ENCODE measurements around the gene RESP18. TPM values are rescaled to one million over a fixed set of nuclear protein-coding genes. Genes with fewer than 3 reads are reported as not detected.
A peak's percentile ranks its signal among the peaks of the same experiment; 100 is the strongest.

RESP18 gene
- total and polyA plus RNA-seq, 2 of the 4 experiments (the other 2 are of a cell fraction), result not detected

DNA sequence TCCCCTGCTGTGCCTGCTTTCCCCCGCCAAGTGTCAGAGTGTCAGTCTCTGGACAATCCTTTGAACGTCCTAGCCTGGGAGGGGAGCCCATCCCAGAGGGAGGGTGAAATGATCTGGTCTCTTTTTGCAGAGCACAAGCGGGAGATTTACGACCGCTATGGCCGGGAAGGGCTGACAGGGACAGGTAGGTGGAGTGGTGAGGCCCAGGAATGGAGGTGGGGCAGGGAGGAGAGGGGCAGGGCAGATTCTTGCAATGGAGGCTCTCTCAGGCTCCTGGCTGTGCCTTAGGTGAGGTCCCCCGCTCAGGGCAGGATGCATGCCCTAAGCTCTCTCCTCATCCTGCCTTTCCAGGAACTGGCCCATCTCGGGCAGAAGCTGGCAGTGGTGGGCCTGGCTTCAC lies 51.0 kb downstream of the RESP18 start:
- Histone ChIP-seq H2BK15ac (ENCODE audit: low read depth, low read length) (no peak overlapping the region), H3K9me1 (ENCODE audit: insufficient read depth, low read length) (peaks cover 8% of the 10 kb centered on the region), H3K27me3 (ENCODE audit: control insufficient read depth, insufficient read depth, low read length) (no peaks in the 10 kb centered on the region), H3K4me1 (ENCODE audit: control insufficient read depth, insufficient read depth, low read length) (peaks cover 17% of the 10 kb centered on the region), H4K91ac (ENCODE audit: insufficient read depth, low read depth, low read length) (no peak overlapping the region), H3K23ac (ENCODE audit: low read depth, low read length) (no peak overlapping the region), H2BK120ac (ENCODE audit: low read depth, low read length) (no peak overlapping the region), H3K27ac (ENCODE audit: insufficient read depth, low read length) (no peak overlapping the region), H3K36me3 (ENCODE audit: control insufficient read depth, insufficient read depth, low read length) (peaks cover 54% of the 10 kb centered on the region), H3K79me1 (ENCODE audit: low read depth in 1 of 2, low read length in 2 of 2) (peaks cover 16 to 30% of the 10 kb centered on the region in 2 experiments), H3K14ac (replicated peaks; ENCODE audit: low read depth, low read length) (no peak overlapping the region), H2BK5ac (ENCODE audit: low read depth, low read length, poor library complexity, severe bottlenecking) (no peak overlapping the region), H2BK20ac (ENCODE audit: low read depth, low read length) (no peak overlapping the region), H3K9me3 (ENCODE audit: control insufficient read depth, insufficient read depth, low read length) (no peaks in the 10 kb centered on the region), H4K20me1 (ENCODE audit: insufficient read depth, low read length) (peaks cover 6% of the 10 kb centered on the region; the same call in 1 of the 2 replicates), H2AK5ac (ENCODE audit: low read depth, low read length) (no peak overlapping the region; the same call in 1 of the 2 replicates), H3K4me3 (ENCODE audit: insufficient read depth, low read depth, low read length) (no peak overlapping the region), H4K8ac (ENCODE audit: low read depth in 2 of 2, low read length in 2 of 2) (no peak overlapping the region), H3K4me2 (ENCODE audit: low read depth, low read length) (no peak overlapping the region), H3K56ac (ENCODE audit: extremely low read depth, insufficient read depth, low read length) (no peak overlapping the region), H3K9ac (ENCODE audit: low read depth, low read length) (no peak overlapping the region), H2AFZ (replicated peaks; ENCODE audit: low read length, poor library complexity) (no peak overlapping the region), H4K5ac (ENCODE audit: low read depth, low read length) (no peak overlapping the region), H2AK9ac (replicated peaks; ENCODE audit: low read depth, low read length, poor library complexity) (peak overlapping the region; percentile 0), H3K4ac (ENCODE audit: low read depth, low read length) (no peak overlapping the region), H3K18ac (ENCODE audit: low read depth, low read length) (no peak overlapping the region)
- ChIA-PET POLR2A (ENCODE audit: unreplicated experiment) (no interaction called here), CTCF (interaction anchor here (2.8 kb wide), 1 partner anchor 13 kb away, joined by 11 read pairs; no protein-coding TSS in a partner anchor)
- TF ChIP-seq, protein P1, sequence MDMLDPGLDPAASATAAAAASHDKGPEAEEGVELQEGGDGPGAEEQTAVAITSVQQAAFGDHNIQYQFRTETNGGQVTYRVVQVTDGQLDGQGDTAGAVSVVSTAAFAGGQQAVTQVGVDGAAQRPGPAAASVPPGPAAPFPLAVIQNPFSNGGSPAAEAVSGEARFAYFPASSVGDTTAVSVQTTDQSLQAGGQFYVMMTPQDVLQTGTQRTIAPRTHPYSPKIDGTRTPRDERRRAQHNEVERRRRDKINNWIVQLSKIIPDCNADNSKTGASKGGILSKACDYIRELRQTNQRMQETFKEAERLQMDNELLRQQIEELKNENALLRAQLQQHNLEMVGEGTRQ (IDR thresholded peaks at IDR 0.05; ENCODE audit: low read depth, low read length), result no peak
- TF ChIP-seq ELK1 (IDR thresholded peaks at IDR 0.05; ENCODE audit: borderline replicate concordance, low read depth, low read length), result no peak
- no peak for TF ChIP-seq RAD21 (IDR thresholded peaks at IDR 0.05; ENCODE audit: low read length)
- no peak for TF ChIP-seq CHD1 (IDR thresholded peaks at IDR 0.05; ENCODE audit: low read depth, low read length)
- TF ChIP-seq MXI1 (IDR thresholded peaks at IDR 0.05; ENCODE audit: borderline replicate concordance, low read depth, low read length), result no peak
- no peak for TF ChIP-seq POLR2A (IDR thresholded peaks at IDR 0.05; ENCODE audit: low read depth, low read length)
- no peak for TF ChIP-seq FOS (IDR thresholded peaks at IDR 0.05; ENCODE audit: low read depth, low read length)
- TF ChIP-seq RFX5 (IDR thresholded peaks at IDR 0.05; ENCODE audit: low read depth, low read length), result no peak
- TF ChIP-seq MAZ (IDR thresholded peaks at IDR 0.05; ENCODE audit: borderline replicate concordance, low read depth, low read length), result no peak
- TF ChIP-seq NFE2L2 (IDR thresholded peaks at IDR 0.05; ENCODE audit: low read depth, low read length), result no peak
- TF ChIP-seq RCOR1 (IDR thresholded peaks at IDR 0.05; ENCODE audit: insufficient replicate concordance, low read length), result no peak
- no peak for TF ChIP-seq BHLHE40 (IDR thresholded peaks at IDR 0.05; ENCODE audit: low read depth, low read length)
- TF ChIP-seq CEBPB (IDR thresholded peaks at IDR 0.05; ENCODE audit: low read depth, low read length), result no peak
- TF ChIP-seq, protein P2, sequence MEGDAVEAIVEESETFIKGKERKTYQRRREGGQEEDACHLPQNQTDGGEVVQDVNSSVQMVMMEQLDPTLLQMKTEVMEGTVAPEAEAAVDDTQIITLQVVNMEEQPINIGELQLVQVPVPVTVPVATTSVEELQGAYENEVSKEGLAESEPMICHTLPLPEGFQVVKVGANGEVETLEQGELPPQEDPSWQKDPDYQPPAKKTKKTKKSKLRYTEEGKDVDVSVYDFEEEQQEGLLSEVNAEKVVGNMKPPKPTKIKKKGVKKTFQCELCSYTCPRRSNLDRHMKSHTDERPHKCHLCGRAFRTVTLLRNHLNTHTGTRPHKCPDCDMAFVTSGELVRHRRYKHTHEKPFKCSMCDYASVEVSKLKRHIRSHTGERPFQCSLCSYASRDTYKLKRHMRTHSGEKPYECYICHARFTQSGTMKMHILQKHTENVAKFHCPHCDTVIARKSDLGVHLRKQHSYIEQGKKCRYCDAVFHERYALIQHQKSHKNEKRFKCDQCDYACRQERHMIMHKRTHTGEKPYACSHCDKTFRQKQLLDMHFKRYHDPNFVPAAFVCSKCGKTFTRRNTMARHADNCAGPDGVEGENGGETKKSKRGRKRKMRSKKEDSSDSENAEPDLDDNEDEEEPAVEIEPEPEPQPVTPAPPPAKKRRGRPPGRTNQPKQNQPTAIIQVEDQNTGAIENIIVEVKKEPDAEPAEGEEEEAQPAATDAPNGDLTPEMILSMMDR (conservative IDR thresholded peaks at IDR 0.05; ENCODE audit: low read depth, low read length), result no peak
- no peak for TF ChIP-seq SMC3 (IDR thresholded peaks at IDR 0.05; ENCODE audit: low read depth, low read length)
- no peak for TF ChIP-seq MAFK (IDR thresholded peaks at IDR 0.05; ENCODE audit: low read depth, low read length)
- DNase-seq (no peak), ATAC-seq (ENCODE audit: low read depth) (no peak)
- intact Hi-C loops (cut with micrococcal nuclease), result no loop called here
- WGBS, 2 experiments (ENCODE audit: extremely low coverage in 2 of 2, insufficient read length in 1 of 2), result 93% methylated on average over 4 of the region's 8 CpGs; no CpG with 5 or more reads in 1 of the 2 experiments
- dilution Hi-C loops (cut with HindIII; ENCODE audit: low sequenced_read_pairs, unreplicated experiment), result no loop called here
- in situ Hi-C loops (cut with MboI; ENCODE audit: low sequenced_read_pairs), result no loop called here
- no TSS peak for BruUV-seq (replicated peaks)

Measured in IMR-90 (cell line).